PC-3 (cell line): ENCODE data around the gene UPF3A.

Experiments
- CTCF ChIP-seq: fragments of 300-600 bp; sonication (generic); conservative IDR thresholded peaks from 2 replicates; pipeline ENCODE4 v1.5.1; 2017; ENCODE audit warnings: antibody characterized with exemption, low read depth, mild to moderate bottlenecking, low read length
- EZH2 ChIP-seq: fragments of 300-600 bp; sonication (generic); IDR thresholded peaks from one replicate; pipeline ENCODE4 v1.6.1; 2017; ENCODE audit warnings: antibody characterized with exemption, mild to moderate bottlenecking, low read length; ENCODE audit not compliant: unreplicated experiment
- EZH2phosphoT487 ChIP-seq: fragments of 300-600 bp; sonication (generic); IDR thresholded peaks from 2 replicates; pipeline ENCODE4 v1.6.1; 2018; ENCODE audit warnings: mild to moderate bottlenecking, antibody characterized with exemption, low read length, borderline replicate concordance

DNA sequence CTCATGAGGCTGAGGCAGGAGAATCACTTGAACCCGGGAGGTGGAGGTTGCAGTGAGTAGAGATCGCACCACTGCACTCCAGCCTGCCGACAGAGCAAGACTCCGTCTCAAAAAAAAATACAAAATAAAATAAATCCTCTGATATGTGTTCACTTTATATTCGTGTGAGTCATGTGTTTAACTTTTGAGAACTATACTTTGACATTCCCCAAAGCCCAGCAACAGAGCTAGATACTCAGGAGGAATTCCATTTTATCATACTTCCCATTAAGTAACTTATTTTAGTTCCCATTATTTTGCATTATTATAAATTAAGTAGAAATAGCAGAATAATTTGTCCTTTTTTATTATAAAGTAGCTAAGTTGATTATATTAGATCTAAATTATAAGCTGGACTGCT, 29.6 kb downstream of the UPF3A start:
- no peak for TF ChIP-seq CTCF
- TF ChIP-seq EZH2: no peak
- no peak for TF ChIP-seq EZH2phosphoT487
